HAP-1 (cell line): ENCODE results near the gene INPP4A.

Source experiments
- DNase-seq, 2 experiments: peaks; one replicate each; pipeline ENCODE4 v3.0.0-alpha.2; 2016 to 2020; ENCODE audit warnings: low spot score in 2 of 2
- H3K27me3 ChIP-seq: fragments of 250-450 bp; sonication (Bioruptor Pico); 2 replicates; pipeline ENCODE4 v1.5.1; 2020; ENCODE audit warnings: low read depth, mild to moderate bottlenecking, moderate library complexity
- H3K36me3 ChIP-seq: fragments of 250-450 bp; sonication (Bioruptor Pico); replicated peaks from 2 replicates; pipeline ENCODE4 v1.5.1; 2020; ENCODE audit warnings: mild to moderate bottlenecking
- H3K4me1 ChIP-seq: fragments of 250-450 bp; sonication (Bioruptor Pico); 2 replicates; pipeline ENCODE4 v1.5.1; 2020; ENCODE audit warnings: mild to moderate bottlenecking
- H3K4me3 ChIP-seq: fragments of 250-450 bp; sonication (Bioruptor Pico); 2 replicates; pipeline ENCODE4 v1.5.1; 2020; ENCODE audit warnings: mild to moderate bottlenecking, moderate library complexity
- H3K9me3 ChIP-seq: fragments of 250-450 bp; sonication (Bioruptor Pico); 2 replicates; pipeline ENCODE4 v1.5.1; 2020; ENCODE audit warnings: mild to moderate bottlenecking, moderate library complexity
- in situ Hi-C: fragments of 300-500 bp; cut with MboI; formaldehyde crosslinking; loops from 3 replicates; pipeline ENCODE4 v1.14.3; 2020; ENCODE audit warnings: low sequenced_read_pairs, inconsistent platforms, mixed read lengths

The INPP4A gene

GRCh38 chr2:98492441-98492840 lies 47.8 kb downstream of the INPP4A start:
- no peaks in the 10 kb centered on the region for H3K36me3 ChIP-seq
- no peak overlapping the region for H3K4me3 ChIP-seq
- no peaks in the 10 kb centered on the region for H3K27me3 ChIP-seq
- peaks cover 6% of the 10 kb centered on the region for H3K9me3 ChIP-seq
- in situ Hi-C loops = no loop called here
- H3K4me1 ChIP-seq = no peaks in the 10 kb centered on the region
- DNase-seq = no peak

- no peaks in the 10 kb centered on the region for H3K36me3 ChIP-seq
- peaks cover 6% of the 10 kb centered on the region for H3K9me3 ChIP-seq
- DNase-seq = no peak
- in situ Hi-C loops = no loop called here
- H3K4me3 ChIP-seq = no peak overlapping the region
- H3K4me1 ChIP-seq = no peaks in the 10 kb centered on the region
- no peaks in the 10 kb centered on the region for H3K27me3 ChIP-seq
Measured at GRCh38 chr2:98494699-98495098, 50.0 kb downstream of the INPP4A start.

GRCh38 chr2:98496750-98497493 lies 52.3 kb downstream of the INPP4A start:
- no peak overlapping the region for H3K4me3 ChIP-seq
- H3K36me3 ChIP-seq = no peaks in the 10 kb centered on the region
- peaks cover 6% of the 10 kb centered on the region for H3K9me3 ChIP-seq
- H3K4me1 ChIP-seq = peaks cover 4% of the 10 kb centered on the region
- no peak for DNase-seq
- in situ Hi-C loops = no loop called here
- H3K27me3 ChIP-seq = no peaks in the 10 kb centered on the region

- Histone ChIP-seq H3K9me3 (peaks cover 6% of the 10 kb centered on the region), H3K4me3 (no peak overlapping the region), H3K36me3 (no peaks in the 10 kb centered on the region; the same call in 1 of the 2 replicates), H3K27me3 (no peaks in the 10 kb centered on the region), H3K4me1 (peaks cover 17% of the 10 kb centered on the region)
- in situ Hi-C loops = no loop called here
- DNase-seq = no peak
Measured at GRCh38 chr2:98498703-98499440, 54.2 kb downstream of the INPP4A start.

- no peak for DNase-seq
- in situ Hi-C loops = no loop called here
- Histone ChIP-seq H3K4me1 (peaks cover 17% of the 10 kb centered on the region), H3K4me3 (no peak overlapping the region), H3K27me3 (no peaks in the 10 kb centered on the region), H3K36me3 (no peaks in the 10 kb centered on the region; the same call in 1 of the 2 replicates), H3K9me3 (peaks cover 2% of the 10 kb centered on the region)
Measured at GRCh38 chr2:98500561-98500960, 55.9 kb downstream of the INPP4A start.

- H3K4me1 ChIP-seq = peaks cover 17% of the 10 kb centered on the region
- H3K27me3 ChIP-seq = no peaks in the 10 kb centered on the region
- no peak overlapping the region for H3K4me3 ChIP-seq
- H3K36me3 ChIP-seq = no peaks in the 10 kb centered on the region; the same call in 1 of the 2 replicates
- H3K9me3 ChIP-seq = peaks cover 2% of the 10 kb centered on the region
- in situ Hi-C loops = no loop called here
- DNase-seq = no peak
Measured at GRCh38 chr2:98501223-98501622, 56.6 kb downstream of the INPP4A start.

GRCh38 chr2:98501876-98502275 lies 57.2 kb downstream of the INPP4A start:
- Histone ChIP-seq H3K4me1 (peaks cover 17% of the 10 kb centered on the region), H3K36me3 (no peaks in the 10 kb centered on the region; the same call in 1 of the 2 replicates), H3K4me3 (no peak overlapping the region), H3K9me3 (no peaks in the 10 kb centered on the region; the same call in 1 of the 2 replicates), H3K27me3 (no peaks in the 10 kb centered on the region)
- DNase-seq = peak in 1 of 2 experiments; percentile 43
- in situ Hi-C loops = no loop called here

GRCh38 chr2:98502556-98503335 lies 58.1 kb downstream of the INPP4A start:
- no peaks in the 10 kb centered on the region for H3K9me3 ChIP-seq
- H3K4me1 ChIP-seq = peaks cover 17% of the 10 kb centered on the region
- no peaks in the 10 kb centered on the region; the same call in 1 of the 2 replicates for H3K36me3 ChIP-seq
- in situ Hi-C loops = no loop called here
- H3K27me3 ChIP-seq = no peaks in the 10 kb centered on the region
- H3K4me3 ChIP-seq = no peak overlapping the region
- peak; percentile 70 to 97 for DNase-seq

GRCh38 chr2:98503481-98504105 lies 58.9 kb downstream of the INPP4A start:
- in situ Hi-C loops = no loop called here
- no peak overlapping the region for H3K4me3 ChIP-seq

GRCh38 chr2:98504381-98505109 lies 59.9 kb downstream of the INPP4A start:
- in situ Hi-C loops = no loop called here
- Histone ChIP-seq H3K4me3 (no peak overlapping the region), H3K9me3 (no peaks in the 10 kb centered on the region), H3K36me3 (no peaks in the 10 kb centered on the region; the same call in 1 of the 2 replicates), H3K27me3 (no peaks in the 10 kb centered on the region), H3K4me1 (peaks cover 17% of the 10 kb centered on the region)
- no peak for DNase-seq

More at GRCh38 chr2:98503481-98504105, 58.9 kb downstream of the INPP4A start:
- H3K9me3 ChIP-seq = no peaks in the 10 kb centered on the region
- H3K27me3 ChIP-seq = no peaks in the 10 kb centered on the region
- H3K4me1 ChIP-seq = peaks cover 17% of the 10 kb centered on the region
- no peaks in the 10 kb centered on the region; the same call in 1 of the 2 replicates for H3K36me3 ChIP-seq
- DNase-seq = no peak

- DNase-seq = no peak
- Histone ChIP-seq H3K36me3 (no peaks in the 10 kb centered on the region; the same call in 1 of the 2 replicates), H3K4me1 (peaks cover 17% of the 10 kb centered on the region), H3K27me3 (no peaks in the 10 kb centered on the region), H3K9me3 (no peaks in the 10 kb centered on the region), H3K4me3 (no peak overlapping the region)
- in situ Hi-C loops = no loop called here
Measured at GRCh38 chr2:98505311-98505808, 60.7 kb downstream of the INPP4A start.

GRCh38 chr2:98505971-98506664 lies 61.5 kb downstream of the INPP4A start:
- no peaks in the 10 kb centered on the region for H3K27me3 ChIP-seq
- H3K36me3 ChIP-seq = no peaks in the 10 kb centered on the region; the same call in 1 of the 2 replicates
- H3K4me3 ChIP-seq = no peak overlapping the region
- H3K9me3 ChIP-seq = no peaks in the 10 kb centered on the region
- in situ Hi-C loops = no loop called here
- DNase-seq = no peak
- H3K4me1 ChIP-seq = peaks cover 17% of the 10 kb centered on the region
